ENCODE measurements around the gene SI.
"Not testable (repeated sequence)": the region's sequence is repeated elsewhere in the genome, so short reads cannot be mapped to it uniquely, and the experiment has no call there.

SI gene

GRCh38 chr3:165078293-165078692 lies at the start of gene SI:
TSS of gene SI (minus strand) at chr3:165078496. CDS start at chr3:165076012, 2,484 bp downstream.
- DNase-seq, result no peak

- DNase-seq, result no peak
These were observed 47.5 kb upstream of the SI start for GRCh38 chr3:165125836-165126235.

- no peak for DNase-seq
These were observed 33.1 kb upstream of the SI start for GRCh38 chr3:165111401-165111800.

- no peak for DNase-seq
These were observed 25.3 kb upstream of the SI start for GRCh38 chr3:165103616-165104015.

GRCh38 chr3:165082650-165083049 lies 4.4 kb upstream of the SI start:
- no peak for DNase-seq

GRCh38 chr3:165081183-165081582 lies 2.9 kb upstream of the SI start:
- no peak for DNase-seq

- no peak for DNase-seq
These were observed 2.6 kb downstream of the SI start for GRCh38 chr3:165075695-165076094.

GRCh38 chr3:165070682-165071081 lies 7.6 kb downstream of the SI start:
- DNase-seq, result no peak

- DNase-seq, result no peak
These were observed 21.8 kb downstream of the SI start for GRCh38 chr3:165056510-165056909.

- DNase-seq, result no peak
These were observed 38.1 kb downstream of the SI start for GRCh38 chr3:165040186-165040585.

- no peak for DNase-seq
These were observed 66.7 kb downstream of the SI start for GRCh38 chr3:165011557-165011956.

- DNase-seq, result no peak
These were observed 93.3 kb downstream of the SI start for GRCh38 chr3:164984947-164985346.

GRCh38 chr3:164962610-164963009 lies 115.7 kb downstream of the SI start:
- no peak for DNase-seq

GRCh38 chr3:164952966-164953365 lies 125.3 kb downstream of the SI start:
- no peak for DNase-seq

GRCh38 chr3:164951403-164951802 lies 126.9 kb downstream of the SI start:
- DNase-seq, result not testable (repeated sequence)

GRCh38 chr3:164940745-164941144 lies 137.6 kb downstream of the SI start:
- no peak for DNase-seq

GRCh38 chr3:164929642-164930041 lies 148.7 kb downstream of the SI start:
- DNase-seq, result no peak

Measured in NCI-H1694 (cell line).